HCT116 (cell line): ENCODE measurements around the gene ETV7. TPM values are rescaled to one million over a fixed set of nuclear protein-coding genes. Genes with fewer than 3 reads are reported as not detected.

Experiments used
- ATAC-seq: fragments of 200-7000 bp; cut with Tn5 transposase; 2 replicates; pipeline ENCODE4 v1.9.1; 2020; ENCODE audit warnings: mild to moderate bottlenecking, moderate library complexity
- BruUV-seq: library from RNA; stranded (reverse); fragments of 400-500 nt; replicated peaks from 2 replicates; lab custom pipeline; 2021; lab: Mats Ljungman, UMichigan
- CTCF ChIA-PET: fragments of 300-600 bp; sonication (Branson Sonifier 250); formaldehyde crosslinking; loops from one replicate; lab custom pipeline; 2021; ENCODE audit warnings: antibody characterized with exemption; lab: Charles Lee
- POLR2A ChIA-PET: fragments of 300-600, 350-600 bp; sonication (Branson Sonifier 250); formaldehyde crosslinking; loops from one replicate; lab custom pipeline; 2021; ENCODE audit warnings: antibody characterized with exemption; lab: Charles Lee
- RAD21 ChIA-PET, 2 experiments: fragments of 300-600 bp; sonication (Branson Sonifier 250); formaldehyde crosslinking; loops; one replicate each; lab custom pipeline; 2023; ENCODE audit warnings: low total read pairs in 2 of 2; ENCODE audit not compliant: uncharacterized antibody in 2 of 2, unreplicated experiment in 2 of 2, low non-redundant PET in 1 of 2; lab: Charles Lee
- DNase-seq: peaks from one replicate; pipeline ENCODE4 v3.0.0-alpha.2; 2010; ENCODE audit warnings: low read depth, low spot score
- H2AFZ ChIP-seq: fragments of 200-600 bp; shearing (Covaris generic), sonication (generic); 2 replicates; pipeline ENCODE4 v1.6.1; 2017; ENCODE audit warnings: low read depth, mixed run types, mixed read lengths, antibody characterized with exemption, low read length; ENCODE audit not compliant: poor library complexity, severe bottlenecking
- H3K27ac ChIP-seq: 2 replicates; pipeline ENCODE4 v1.5.1; 2012; ENCODE audit warnings: low read depth, low read length
- H3K27me3 ChIP-seq: fragments of 200-600 bp; sonication (generic); 2 replicates; pipeline ENCODE4 v1.6.1; 2016; ENCODE audit warnings: mixed run types, low read length, mixed read lengths; ENCODE audit not compliant: insufficient read depth
- H3K36me3 ChIP-seq, 2 experiments: fragments of 200-500 bp in 1 of 2; fragments of 200-600 bp in 1 of 2; sonication (Bioruptor generic) in 1 of 2; sonication (generic) in 1 of 2; 2 replicates each; pipeline versions ENCODE4 v1.5.1 to v1.6.1; 2014 to 2016; ENCODE audit warnings: low read length in 2 of 2, inconsistent platforms in 1 of 2, mixed read lengths in 1 of 2, mixed run types in 1 of 2; ENCODE audit not compliant: insufficient read depth in 2 of 2, control insufficient read depth in 1 of 2
- H3K4me1 ChIP-seq, 2 experiments: fragments of 200-600 bp in 1 of 2; sonication (generic) in 1 of 2; 2 replicates each; pipeline versions ENCODE4 v1.5.1 to v1.6.1; 2012 to 2017; ENCODE audit warnings: low read length in 2 of 2, inconsistent platforms in 1 of 2, mild to moderate bottlenecking in 1 of 2, mixed read lengths in 1 of 2, mixed run types in 1 of 2, moderate library complexity in 1 of 2; ENCODE audit not compliant: insufficient read depth in 2 of 2, control insufficient read depth in 1 of 2
- H3K4me2 ChIP-seq: fragments of 200-600 bp; sonication (generic); 2 replicates; pipeline ENCODE4 v1.6.1; 2017; ENCODE audit warnings: mixed run types, low read length, mixed read lengths
- H3K4me3 ChIP-seq, 2 experiments: fragments of 200-600 bp in 1 of 2; sonication (generic) in 1 of 2; replicated peaks in 1 of 2; 2 replicates each; pipeline ENCODE4 v1.5.1; 2011 to 2016; ENCODE audit warnings: low read length in 2 of 2, control low read depth in 1 of 2, low read depth in 1 of 2, mild to moderate bottlenecking in 1 of 2, mixed read lengths in 1 of 2, mixed run types in 1 of 2
- H3K79me2 ChIP-seq: fragments of 200-600 bp; sonication (generic); 2 replicates; pipeline ENCODE4 v1.6.1; 2017; ENCODE audit warnings: mild to moderate bottlenecking, mixed run types, low read length, moderate library complexity, mixed read lengths; ENCODE audit not compliant: insufficient read depth
- H3K9ac ChIP-seq: fragments of 200-600 bp; sonication (generic); 2 replicates; pipeline ENCODE4 v1.6.1; 2016; ENCODE audit warnings: low read length, mixed read lengths
- H3K9me2 ChIP-seq: fragments of 200-600 bp; sonication (generic), shearing (Covaris generic); 2 replicates; pipeline ENCODE4 v1.6.1; 2017; ENCODE audit warnings: mixed run types, mild to moderate bottlenecking, moderate library complexity; ENCODE audit not compliant: insufficient read depth
- H3K9me3 ChIP-seq, 2 experiments: fragments of 200-500 bp in 1 of 2; fragments of 200-600 bp in 1 of 2; sonication (Bioruptor generic) in 1 of 2; sonication (generic) in 1 of 2; 2 replicates each; pipeline ENCODE4 v1.6.1; 2014 to 2017; ENCODE audit warnings: low read length in 2 of 2, mixed read lengths in 2 of 2, inconsistent platforms in 1 of 2, low read depth in 1 of 2, mild to moderate bottlenecking in 1 of 2, mixed run types in 1 of 2, moderate library complexity in 1 of 2; ENCODE audit not compliant: control insufficient read depth in 1 of 2, insufficient read depth in 1 of 2
- H4K20me1 ChIP-seq: fragments of 200-600 bp; sonication (generic), shearing (Covaris generic); 2 replicates; pipeline ENCODE4 v1.6.1; 2017; ENCODE audit warnings: mixed run types, mild to moderate bottlenecking, moderate library complexity; ENCODE audit not compliant: insufficient read depth
- CBX3 ChIP-seq: IDR thresholded peaks from 2 replicates; pipeline ENCODE4 v1.6.1; 2012; ENCODE audit warnings: low read depth
- CEBPB ChIP-seq: IDR thresholded peaks from 2 replicates; pipeline ENCODE4 v1.6.1; 2012; ENCODE audit warnings: low read depth
- EGR1 ChIP-seq: IDR thresholded peaks from 2 replicates; pipeline ENCODE4 v1.6.1; 2012; ENCODE audit warnings: low read depth
- ELF1 ChIP-seq: IDR thresholded peaks from 2 replicates; pipeline ENCODE4 v1.6.1; 2012; ENCODE audit warnings: low read depth, borderline replicate concordance
- EZH2 ChIP-seq: fragments of 200-600 bp; sonication (generic); IDR thresholded peaks from 2 replicates; pipeline ENCODE4 v1.6.1; 2017; ENCODE audit warnings: antibody characterized with exemption, mixed run types
- EZH2phosphoT487 ChIP-seq: fragments of 200-600 bp; IDR thresholded peaks from 2 replicates; pipeline ENCODE4 v1.6.1; 2018; ENCODE audit warnings: antibody characterized with exemption, borderline replicate concordance
- FOSL1 ChIP-seq: IDR thresholded peaks from 2 replicates; pipeline ENCODE4 v1.6.1; 2012; ENCODE audit warnings: low read depth
- JUND ChIP-seq: IDR thresholded peaks from 2 replicates; pipeline ENCODE4 v1.6.1; 2012
- POLR2A ChIP-seq: IDR thresholded peaks from 2 replicates; pipeline ENCODE4 v1.7.0; 2011; ENCODE audit warnings: borderline replicate concordance; ENCODE audit not compliant: insufficient read depth, insufficient read length; ENCODE audit errors: extremely low read depth
- POLR2AphosphoS5 ChIP-seq: IDR thresholded peaks from 2 replicates; pipeline ENCODE4 v1.6.1; 2011; ENCODE audit warnings: mild to moderate bottlenecking, low read depth, low read length, moderate library complexity
- RAD21 ChIP-seq: IDR thresholded peaks from 2 replicates; pipeline ENCODE4 v1.6.1; 2012; ENCODE audit warnings: low read depth, mild to moderate bottlenecking
- SP1 ChIP-seq: IDR thresholded peaks from 2 replicates; pipeline ENCODE4 v1.6.1; 2012; ENCODE audit warnings: low read depth
- SRF ChIP-seq: IDR thresholded peaks from 2 replicates; pipeline ENCODE4 v1.6.1; 2012; ENCODE audit warnings: low read depth
- TCF7L2 ChIP-seq: IDR thresholded peaks from 2 replicates; pipeline ENCODE4 v1.7.0; 2011; ENCODE audit warnings: borderline replicate concordance, inconsistent platforms; ENCODE audit not compliant: insufficient read depth, insufficient read length; ENCODE audit errors: extremely low read depth
- YY1 ChIP-seq: IDR thresholded peaks from 2 replicates; pipeline ENCODE4 v1.6.1; 2011; ENCODE audit warnings: low read length, low read depth, moderate library complexity, mild to moderate bottlenecking; ENCODE audit not compliant: insufficient replicate concordance; ENCODE audit errors: extremely low read depth
- ZFX ChIP-seq: fragments of 450-650 bp; IDR thresholded peaks from 2 replicates; pipeline ENCODE4 v1.6.1; 2017
- ZNF274 ChIP-seq: fragments of 200-500 bp; sonication (Bioruptor generic); IDR thresholded peaks from 2 replicates; pipeline ENCODE4 v1.6.1; 2014; ENCODE audit warnings: mild to moderate bottlenecking, low read depth, low read length, inconsistent platforms
- intact Hi-C: fragments of 100-400 bp; cut with micrococcal nuclease; formaldehyde crosslinking; loops from 2 replicates; pipeline ENCODE4 v1.10.0; 2022
- total RNA-seq: library from RNA; stranded (reverse); gene quantifications from one replicate; pipeline ENCODE4 v1.2.1, GENCODE V29; 2021; ENCODE audit not compliant: unreplicated experiment
- TF ChIP-seq, protein P1 (sequence below): IDR thresholded peaks from 2 replicates; pipeline ENCODE4 v1.6.1; 2011; ENCODE audit warnings: mild to moderate bottlenecking, low read length, moderate library complexity; ENCODE audit not compliant: insufficient replicate concordance; ENCODE audit errors: extremely low read depth
- TF ChIP-seq, protein P2 (sequence below): IDR thresholded peaks from 2 replicates; pipeline ENCODE4 v1.6.1; 2012; ENCODE audit warnings: low read depth

The ETV7 gene
- total RNA-seq, 1 experiment from 2014 or later, result 1.0 TPM

DNA sequence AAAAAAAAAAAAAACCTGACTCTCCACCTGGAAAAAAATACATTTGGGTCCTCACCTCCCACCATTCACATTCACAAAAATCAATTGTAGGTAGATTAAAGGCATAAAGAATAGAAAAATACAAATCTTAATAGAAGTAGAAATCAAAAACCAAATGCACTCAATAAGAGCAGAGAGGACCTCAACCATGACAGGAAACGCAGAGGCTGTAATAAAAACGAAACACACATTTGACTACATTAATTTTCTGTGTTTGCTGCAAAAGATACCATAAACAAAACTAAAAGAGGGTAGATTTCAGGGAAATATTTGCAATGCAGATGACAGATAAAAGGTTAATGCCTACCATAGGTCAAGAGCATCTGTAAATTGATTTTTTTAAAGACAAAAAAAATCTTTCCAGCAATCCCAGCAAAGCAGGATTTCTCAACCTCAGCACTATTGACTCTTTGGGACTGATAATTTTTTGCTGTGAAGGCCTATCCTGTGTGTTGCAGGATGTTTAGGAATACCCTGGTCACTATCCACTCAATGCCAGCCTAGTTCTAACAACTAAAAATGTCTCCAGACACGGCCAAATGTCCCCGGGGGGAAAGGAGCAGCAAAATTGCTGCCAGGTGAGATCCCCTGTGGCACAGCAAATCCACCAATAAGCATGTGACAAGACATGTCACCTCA is 9.1 kb downstream of the ETV7 start:
- H3K27ac ChIP-seq, result no peak overlapping the region
- intact Hi-C loops, result no loop called here
- RAD21 ChIA-PET, result no interaction called here
- H3K4me3 ChIP-seq, result no peak overlapping the region
- H3K79me2 ChIP-seq, result no peaks in the 10 kb centered on the region
- no peaks in the 10 kb centered on the region for H3K36me3 ChIP-seq
- no peaks in the 10 kb centered on the region for H3K4me1 ChIP-seq
- POLR2A ChIA-PET, result no interaction called here
- no peak overlapping the region for H3K9ac ChIP-seq
- H3K27me3 ChIP-seq, result no peaks in the 10 kb centered on the region
- H3K9me3 ChIP-seq, result no peaks in the 10 kb centered on the region
- TF ChIP-seq, protein P1, sequence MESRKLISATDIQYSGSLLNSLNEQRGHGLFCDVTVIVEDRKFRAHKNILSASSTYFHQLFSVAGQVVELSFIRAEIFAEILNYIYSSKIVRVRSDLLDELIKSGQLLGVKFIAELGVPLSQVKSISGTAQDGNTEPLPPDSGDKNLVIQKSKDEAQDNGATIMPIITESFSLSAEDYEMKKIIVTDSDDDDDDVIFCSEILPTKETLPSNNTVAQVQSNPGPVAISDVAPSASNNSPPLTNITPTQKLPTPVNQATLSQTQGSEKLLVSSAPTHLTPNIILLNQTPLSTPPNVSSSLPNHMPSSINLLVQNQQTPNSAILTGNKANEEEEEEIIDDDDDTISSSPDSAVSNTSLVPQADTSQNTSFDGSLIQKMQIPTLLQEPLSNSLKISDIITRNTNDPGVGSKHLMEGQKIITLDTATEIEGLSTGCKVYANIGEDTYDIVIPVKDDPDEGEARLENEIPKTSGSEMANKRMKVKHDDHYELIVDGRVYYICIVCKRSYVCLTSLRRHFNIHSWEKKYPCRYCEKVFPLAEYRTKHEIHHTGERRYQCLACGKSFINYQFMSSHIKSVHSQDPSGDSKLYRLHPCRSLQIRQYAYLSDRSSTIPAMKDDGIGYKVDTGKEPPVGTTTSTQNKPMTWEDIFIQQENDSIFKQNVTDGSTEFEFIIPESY, result no peak
- no peak for TF ChIP-seq POLR2AphosphoS5
- no peak for TF ChIP-seq JUND
- no peak for TF ChIP-seq FOSL1
- TF ChIP-seq POLR2A, result no peak
- no peak for TF ChIP-seq CEBPB
- TF ChIP-seq ZFX, result no peak
- no peak for TF ChIP-seq SRF
- TF ChIP-seq ELF1, result no peak
- TF ChIP-seq CBX3, result no peak
- no peak for TF ChIP-seq YY1
- TF ChIP-seq ZNF274, result no peak
- TF ChIP-seq EZH2, result no peak
- TF ChIP-seq, protein P2, sequence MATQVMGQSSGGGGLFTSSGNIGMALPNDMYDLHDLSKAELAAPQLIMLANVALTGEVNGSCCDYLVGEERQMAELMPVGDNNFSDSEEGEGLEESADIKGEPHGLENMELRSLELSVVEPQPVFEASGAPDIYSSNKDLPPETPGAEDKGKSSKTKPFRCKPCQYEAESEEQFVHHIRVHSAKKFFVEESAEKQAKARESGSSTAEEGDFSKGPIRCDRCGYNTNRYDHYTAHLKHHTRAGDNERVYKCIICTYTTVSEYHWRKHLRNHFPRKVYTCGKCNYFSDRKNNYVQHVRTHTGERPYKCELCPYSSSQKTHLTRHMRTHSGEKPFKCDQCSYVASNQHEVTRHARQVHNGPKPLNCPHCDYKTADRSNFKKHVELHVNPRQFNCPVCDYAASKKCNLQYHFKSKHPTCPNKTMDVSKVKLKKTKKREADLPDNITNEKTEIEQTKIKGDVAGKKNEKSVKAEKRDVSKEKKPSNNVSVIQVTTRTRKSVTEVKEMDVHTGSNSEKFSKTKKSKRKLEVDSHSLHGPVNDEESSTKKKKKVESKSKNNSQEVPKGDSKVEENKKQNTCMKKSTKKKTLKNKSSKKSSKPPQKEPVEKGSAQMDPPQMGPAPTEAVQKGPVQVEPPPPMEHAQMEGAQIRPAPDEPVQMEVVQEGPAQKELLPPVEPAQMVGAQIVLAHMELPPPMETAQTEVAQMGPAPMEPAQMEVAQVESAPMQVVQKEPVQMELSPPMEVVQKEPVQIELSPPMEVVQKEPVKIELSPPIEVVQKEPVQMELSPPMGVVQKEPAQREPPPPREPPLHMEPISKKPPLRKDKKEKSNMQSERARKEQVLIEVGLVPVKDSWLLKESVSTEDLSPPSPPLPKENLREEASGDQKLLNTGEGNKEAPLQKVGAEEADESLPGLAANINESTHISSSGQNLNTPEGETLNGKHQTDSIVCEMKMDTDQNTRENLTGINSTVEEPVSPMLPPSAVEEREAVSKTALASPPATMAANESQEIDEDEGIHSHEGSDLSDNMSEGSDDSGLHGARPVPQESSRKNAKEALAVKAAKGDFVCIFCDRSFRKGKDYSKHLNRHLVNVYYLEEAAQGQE, result no peak
- no peak for TF ChIP-seq TCF7L2
- TF ChIP-seq RAD21, result no peak
- no peak for TF ChIP-seq EGR1
- TF ChIP-seq SP1, result no peak
- no peak for TF ChIP-seq EZH2phosphoT487
- ATAC-seq (no peak), DNase-seq (no peak)
- BruUV-seq, result no TSS peak
- H2AFZ ChIP-seq, result no peak overlapping the region
- H3K4me2 ChIP-seq, result no peak overlapping the region
- H3K9me2 ChIP-seq, result no peaks in the 10 kb centered on the region
- no peaks in the 10 kb centered on the region for H4K20me1 ChIP-seq
- CTCF ChIA-PET, result no interaction called here
